ENCODE results near the gene CCDC138.

Gene CCDC138

DNA sequence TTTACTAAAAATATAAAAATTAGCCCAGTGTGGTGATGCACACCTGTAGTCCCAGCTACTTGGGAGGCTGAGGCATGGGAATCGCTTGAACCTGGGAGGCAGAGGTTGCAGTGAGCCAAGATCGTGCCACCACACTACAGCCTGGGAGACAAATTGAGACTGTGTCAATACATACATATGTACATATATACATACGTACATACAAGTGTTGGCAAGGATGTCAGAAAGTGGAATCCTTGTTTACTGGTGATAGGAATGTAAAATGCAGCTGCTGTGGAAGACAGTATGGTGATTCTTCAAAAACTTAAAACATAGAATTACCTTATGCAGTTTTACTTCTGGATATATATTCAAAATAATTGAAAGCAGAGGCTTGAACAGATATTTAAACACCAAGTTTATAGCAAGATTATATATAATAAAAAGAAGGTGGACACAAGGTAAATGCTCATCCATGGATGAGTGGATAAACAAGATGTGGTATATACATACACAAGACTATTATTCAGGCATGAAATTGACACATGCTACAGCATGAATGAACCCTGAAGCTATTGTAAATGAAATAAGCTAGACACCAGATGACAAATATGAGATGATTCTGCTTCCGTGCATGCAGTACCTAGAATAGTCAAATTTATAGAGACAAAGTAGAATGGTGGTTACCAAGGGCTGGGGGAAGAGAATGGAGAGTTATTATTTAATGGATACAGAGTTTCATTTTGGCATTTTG lies 43.2 kb downstream of the CCDC138 start:
- no peak for DNase-seq

DNA sequence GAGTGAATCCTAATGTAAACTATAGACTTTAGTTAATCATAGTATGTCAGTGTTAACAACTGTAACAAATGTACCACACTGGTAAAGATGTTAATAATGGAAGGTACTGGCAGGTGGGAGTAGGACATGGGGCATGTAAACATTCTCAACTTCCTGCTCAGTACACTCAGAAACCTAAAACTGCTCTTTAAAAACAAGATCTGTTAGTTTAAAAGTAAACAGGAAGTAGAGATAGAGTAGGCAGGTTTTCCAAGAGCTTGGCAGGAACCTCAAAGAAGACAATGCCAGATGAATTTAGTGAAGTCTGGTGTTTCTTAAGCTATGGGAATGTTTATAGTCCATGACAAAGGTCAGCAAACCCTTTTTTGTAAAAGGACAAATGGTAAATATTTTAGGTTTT lies 46.6 kb downstream of the CCDC138 start:
- DNase-seq, result no peak

GRCh38 chr2:108834620-108835019 lies 48.0 kb downstream of the CCDC138 start:
- no peak for DNase-seq

DNA sequence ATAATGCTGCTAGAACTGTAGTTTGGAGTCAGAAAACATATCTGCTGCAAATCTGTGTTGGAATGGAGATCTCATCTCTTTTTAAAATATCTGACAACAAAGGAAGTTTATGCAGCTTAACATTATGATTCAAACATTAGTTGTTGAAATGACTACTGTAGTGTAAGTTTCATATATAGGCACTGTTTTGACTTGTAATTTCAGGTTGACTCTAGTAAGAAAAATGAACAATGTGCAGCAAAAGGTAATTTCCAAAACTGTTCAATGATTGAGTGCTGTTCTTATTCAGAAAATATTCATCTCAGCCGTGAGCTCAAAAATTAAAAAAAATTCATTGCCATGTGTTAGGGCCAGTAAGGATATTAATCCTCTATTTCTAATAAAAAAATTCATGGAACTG lies 48.5 kb downstream of the CCDC138 start:
- no peak for DNase-seq

- DNase-seq, result no peak
These were observed 50.6 kb downstream of the CCDC138 start for GRCh38 chr2:108837198-108837597.

DNA sequence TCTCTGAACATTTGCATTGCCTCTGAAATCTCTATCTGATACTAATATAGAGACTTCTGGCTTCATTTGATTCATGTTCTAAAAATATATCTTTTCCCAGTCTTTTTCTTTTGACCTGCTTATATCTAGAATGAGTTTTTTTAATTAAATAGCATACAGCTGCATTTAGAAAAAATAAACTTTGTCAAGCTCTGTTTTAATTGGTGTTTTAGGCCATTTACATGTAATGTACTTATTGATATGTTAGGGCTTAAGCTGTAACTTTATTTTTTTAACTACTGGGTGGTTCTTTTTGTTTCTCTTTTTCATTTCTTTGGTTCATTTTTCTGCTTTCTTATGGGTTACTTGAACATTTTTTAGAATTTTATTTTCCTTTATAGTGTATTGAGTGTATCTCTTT lies 54.9 kb downstream of the CCDC138 start:
- DNase-seq, result no peak

DNA sequence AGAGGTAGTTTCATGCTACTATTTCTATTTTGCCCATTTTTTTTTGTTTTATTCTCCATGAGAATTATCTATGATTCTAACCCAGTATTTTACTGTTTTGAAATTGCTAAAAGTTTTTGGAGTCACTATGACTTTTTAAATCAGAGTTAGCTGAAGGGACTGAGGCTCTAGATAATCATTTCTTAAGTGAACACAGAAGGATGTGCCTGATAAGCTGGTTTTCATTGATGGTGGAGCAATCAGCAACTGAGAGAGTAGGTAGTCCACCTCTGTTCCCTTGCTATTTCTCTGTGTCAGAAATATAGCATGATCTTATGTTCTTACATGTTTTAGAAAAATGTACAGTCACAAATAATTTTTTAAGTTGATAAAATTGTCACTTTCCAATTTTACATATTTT lies 59.4 kb downstream of the CCDC138 start:
- no peak for DNase-seq

- DNase-seq, result no peak
These were observed 60.4 kb downstream of the CCDC138 start for GRCh38 chr2:108847000-108847399.

- DNase-seq, result no peak
These were observed 65.8 kb downstream of the CCDC138 start for GRCh38 chr2:108852375-108852774.

GRCh38 chr2:108853421-108853820 lies 66.8 kb downstream of the CCDC138 start:
- no peak for DNase-seq

DNA sequence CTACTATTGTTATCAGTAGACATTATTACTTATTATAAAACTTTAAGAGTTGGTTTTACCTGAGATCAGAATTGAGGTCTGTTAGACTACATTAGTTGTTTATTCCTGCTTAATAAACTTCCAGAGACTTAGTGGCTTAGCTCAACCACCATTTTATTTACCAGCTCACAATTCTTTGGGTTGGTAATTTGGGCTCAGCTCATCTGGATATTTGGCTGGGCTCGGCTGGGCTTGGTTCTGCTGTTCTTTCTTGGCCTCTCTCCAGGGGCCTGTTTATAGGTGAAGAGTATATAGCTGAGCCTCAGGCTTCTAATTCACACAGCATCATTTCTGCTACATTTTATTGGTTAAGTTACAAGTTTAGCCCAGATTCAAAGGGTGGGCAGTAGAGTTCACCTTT lies 67.9 kb downstream of the CCDC138 start:
- DNase-seq, result no peak

DNA sequence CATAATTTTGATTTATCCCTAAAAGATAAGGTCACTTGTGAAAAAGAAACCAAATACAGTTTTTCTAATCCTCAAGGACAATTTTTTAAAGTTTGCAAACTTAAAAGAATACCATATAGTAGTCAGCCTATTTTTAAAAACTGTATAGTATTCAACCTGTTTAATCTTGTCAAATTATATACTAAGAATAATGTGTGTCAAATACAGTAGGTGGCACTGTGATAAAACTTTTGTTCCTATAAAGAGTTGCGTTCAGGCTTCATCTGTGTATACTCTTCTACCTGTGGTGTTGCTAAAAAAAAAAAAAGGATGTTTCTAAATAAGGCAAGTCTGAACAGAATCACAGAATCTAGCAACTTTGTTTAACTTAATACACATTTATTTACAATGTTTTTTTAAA lies 68.6 kb downstream of the CCDC138 start:
- no peak for DNase-seq

DNA sequence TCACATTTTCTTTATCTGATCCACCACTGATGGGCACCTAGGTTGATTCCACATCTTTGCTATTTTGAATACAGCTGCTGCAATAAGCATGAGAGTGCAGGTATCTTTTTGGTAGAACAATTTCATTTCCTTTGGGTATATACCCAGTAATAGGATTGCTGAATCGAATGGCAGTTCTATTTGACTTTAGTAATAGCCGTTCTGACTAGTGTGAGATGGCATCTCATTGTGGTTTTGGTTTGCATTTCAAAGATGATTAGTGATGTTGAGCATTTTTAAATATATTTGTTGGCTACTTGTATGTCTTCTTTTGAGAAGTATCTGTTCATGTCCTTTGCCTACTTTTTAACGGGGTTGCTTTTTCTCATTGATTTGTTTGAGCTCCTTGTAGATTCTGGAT lies 72.3 kb downstream of the CCDC138 start:
- no peak for DNase-seq

DNA sequence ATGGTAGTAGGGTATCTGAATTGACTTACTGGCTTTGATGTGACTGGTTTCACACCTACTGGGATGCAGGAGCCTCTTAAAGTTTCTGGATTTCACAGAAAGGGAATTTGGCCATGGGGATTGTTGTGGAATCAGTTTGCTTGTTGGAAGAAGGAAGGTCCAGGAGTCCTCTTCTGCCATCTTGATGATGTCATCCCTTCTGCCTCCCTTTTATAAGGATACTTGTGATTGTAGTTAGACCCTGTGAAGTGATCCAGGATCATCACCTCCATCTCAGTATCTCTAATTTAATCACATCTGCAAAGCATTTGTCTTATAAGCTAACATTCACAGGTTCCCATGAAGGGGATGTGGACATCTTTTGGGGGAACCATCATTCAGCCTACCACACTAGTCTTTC lies 79.5 kb downstream of the CCDC138 start:
- DNase-seq, result no peak

- no peak for DNase-seq
These were observed 82.3 kb downstream of the CCDC138 start for GRCh38 chr2:108868911-108869310.

GRCh38 chr2:108869542-108869941 lies 83.0 kb downstream of the CCDC138 start:
- DNase-seq, result no peak

DNA sequence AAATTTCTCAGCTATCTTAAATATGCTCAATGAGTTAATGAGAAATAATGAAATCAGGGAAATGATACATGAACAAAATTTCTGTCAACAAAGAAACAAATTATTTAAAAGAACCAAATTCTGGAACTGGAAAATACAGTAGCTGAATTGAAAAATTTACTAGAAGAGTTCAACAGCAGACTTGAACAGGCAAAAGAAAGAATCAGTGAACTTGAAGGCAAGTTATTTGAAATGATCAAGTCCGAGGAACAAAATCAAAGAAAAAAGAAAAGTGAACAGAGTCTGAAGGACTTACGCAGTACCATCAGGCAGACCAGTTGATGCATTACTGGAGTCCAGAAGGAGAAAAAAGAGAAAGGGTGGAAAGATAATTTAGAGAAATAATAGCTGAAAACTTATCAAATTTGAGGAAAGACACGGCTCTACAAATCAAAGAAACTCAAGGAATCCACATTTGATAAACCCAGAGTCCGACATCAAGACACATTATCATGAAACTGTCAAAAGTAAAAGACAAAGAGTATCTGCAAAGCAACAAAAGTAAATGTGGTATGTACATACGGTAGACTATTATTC lies 83.6 kb downstream of the CCDC138 start:
- no peak for DNase-seq

GRCh38 chr2:108877506-108877905 lies 90.9 kb downstream of the CCDC138 start:
- no peak for DNase-seq

- no peak for DNase-seq
These were observed 91.7 kb downstream of the CCDC138 start for GRCh38 chr2:108878276-108878675.

DNA sequence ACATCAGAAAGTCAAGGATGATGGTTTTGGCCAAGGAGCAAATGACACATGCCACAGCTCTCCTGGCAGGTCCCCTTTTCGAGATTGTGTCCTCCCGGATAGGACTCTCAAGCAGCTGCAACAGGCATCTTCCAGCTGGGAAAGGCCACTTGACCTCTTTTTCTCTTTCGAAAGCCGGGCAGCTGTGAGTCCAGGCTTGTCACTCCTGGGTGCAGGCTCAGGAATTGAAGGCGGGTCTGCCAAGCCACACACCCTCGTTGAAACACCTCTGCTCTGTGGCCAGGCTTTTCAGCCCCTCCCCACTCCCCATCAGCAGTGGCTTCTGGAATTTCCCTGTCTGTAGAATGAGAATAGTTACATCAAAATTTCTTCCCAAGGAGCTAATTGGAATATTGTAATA lies 98.0 kb downstream of the CCDC138 start:
- DNase-seq, result no peak

DNA sequence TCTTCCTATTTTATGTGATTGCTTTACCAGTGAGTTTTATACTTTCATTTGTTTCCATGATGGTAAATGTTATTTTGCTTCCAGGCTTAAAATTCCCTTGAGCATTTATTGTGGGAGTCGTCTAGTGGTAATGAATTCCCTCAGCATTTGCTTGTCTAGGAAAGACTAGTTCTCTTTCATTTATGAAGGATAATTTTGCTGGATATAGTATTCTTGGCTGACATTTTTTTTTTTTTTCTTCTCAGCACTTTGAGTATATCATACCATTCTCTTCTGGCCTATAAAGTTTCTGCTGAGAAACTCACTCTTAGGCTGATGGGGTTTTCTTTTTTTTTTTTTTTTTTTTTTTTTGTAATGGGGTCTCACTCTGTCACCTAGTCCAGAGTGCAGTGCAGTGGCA lies 103.3 kb downstream of the CCDC138 start:
- no peak for DNase-seq

DNA sequence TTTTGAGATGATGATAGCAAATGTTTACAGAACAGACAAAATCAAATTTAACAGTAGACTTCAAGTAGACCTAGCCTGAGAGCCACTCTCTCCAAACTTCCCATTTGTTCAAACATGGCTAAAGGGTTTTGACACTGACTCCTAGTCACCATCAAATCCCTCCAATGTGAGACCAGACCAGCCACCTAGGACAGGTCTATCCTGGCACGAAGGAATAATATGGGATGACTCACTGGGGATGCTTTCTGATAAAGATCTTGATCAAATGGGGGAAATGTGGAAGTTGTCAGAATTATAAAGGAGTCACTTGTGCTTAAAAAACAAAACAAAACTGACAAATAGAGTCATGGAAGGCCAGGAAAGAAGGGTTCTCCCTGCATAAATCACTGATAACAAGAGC lies 106.7 kb downstream of the CCDC138 start:
- DNase-seq, result no peak

GRCh38 chr2:108894766-108895165 lies 108.2 kb downstream of the CCDC138 start:
- DNase-seq, result no peak

DNA sequence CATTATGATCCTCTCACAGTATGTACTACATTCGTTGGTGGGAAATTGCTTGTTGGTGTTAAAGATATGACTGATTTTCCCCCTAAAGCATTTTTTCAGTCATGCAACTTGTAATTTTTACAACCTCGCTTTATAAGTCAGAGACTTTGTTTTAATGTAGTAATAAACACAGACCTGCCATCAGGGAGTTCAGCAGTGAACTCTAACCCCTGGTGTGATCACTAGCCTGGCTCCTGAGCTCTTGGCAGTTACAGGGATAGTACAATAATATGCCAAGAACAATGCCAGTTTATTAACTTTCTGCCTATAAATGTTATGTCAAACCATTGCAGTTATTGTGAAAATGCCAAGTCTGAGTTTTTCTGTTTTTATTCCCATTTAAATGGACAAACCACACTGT lies 108.6 kb downstream of the CCDC138 start:
- no peak for DNase-seq

GRCh38 chr2:108896741-108897140 lies 110.2 kb downstream of the CCDC138 start:
- no peak for DNase-seq

All from activated naive CD4-positive, alpha-beta T cell treated with anti-CD3 and anti-CD28 coated beads, Interleukin-2, amount 50 U/mL, for 16 hours (primary cell).